Tibial nerve (tissue), 4 donors: ENCODE data around the gene KRT36.

ENCODE experiments used
- CTCF ChIP-seq, 5 experiments: fragments of 200-600 bp in 3 of 5; fragments of 450-650 bp in 2 of 5; sonication (generic) in 3 of 5; IDR thresholded peaks; one replicate each; pipeline ENCODE4 v1.5.1; 2016 to 2019; ENCODE audit warnings: antibody characterized with exemption in 5 of 5, mild to moderate bottlenecking in 3 of 5, moderate library complexity in 2 of 5
- EP300 ChIP-seq, 2 donors: sonication (generic); formaldehyde crosslinking; IDR thresholded peaks; one replicate each; pipeline ENCODE4 v1.6.1; 2017; ENCODE audit warnings: antibody characterized with exemption in 2 of 2, mild to moderate bottlenecking in 1 of 2
- POLR2A ChIP-seq, 2 donors: fragments of 450-650 bp; IDR thresholded peaks; one replicate each; pipeline ENCODE4 v1.6.1; 2017; ENCODE audit warnings: antibody characterized with exemption in 2 of 2, mild to moderate bottlenecking in 2 of 2, moderate library complexity in 2 of 2

- no peak for TF ChIP-seq CTCF (IDR thresholded peaks at IDR 0.05)
- TF ChIP-seq POLR2A (IDR thresholded peaks at IDR 0.05) = no peak
- no peak for TF ChIP-seq EP300 (IDR thresholded peaks at IDR 0.05)
These were observed 14.3 kb downstream of the KRT36 start for GRCh38 chr17:41475421-41475820.
